ENCODE measurements around the gene UVSSA.
A peak's percentile ranks its signal among the peaks of the same experiment; 100 is the strongest.

The UVSSA gene

GRCh38 chr4:1351854-1352566, 5.0 kb downstream of the UVSSA start:
- peak; percentile 89 for DNase-seq

GRCh38 chr4:1352567-1352900, 5.5 kb downstream of the UVSSA start:
- DNase-seq = no peak

- DNase-seq = no peak
These were observed 6.4 kb downstream of the UVSSA start for GRCh38 chr4:1353186-1354055.

GRCh38 chr4:1354136-1354982, 7.4 kb downstream of the UVSSA start:
- no peak for DNase-seq

GRCh38 chr4:1354983-1355275, 7.9 kb downstream of the UVSSA start:
- DNase-seq = no peak

- no peak for DNase-seq
These were observed 8.4 kb downstream of the UVSSA start for GRCh38 chr4:1355378-1355777.

GRCh38 chr4:1356181-1356998, 9.4 kb downstream of the UVSSA start:
- DNase-seq = peak; percentile 36

- no peak for DNase-seq
These were observed 10.6 kb downstream of the UVSSA start for GRCh38 chr4:1357356-1358248.

- DNase-seq = no peak
These were observed 11.6 kb downstream of the UVSSA start for GRCh38 chr4:1358421-1359143.

- DNase-seq = no peak
These were observed 12.1 kb downstream of the UVSSA start for GRCh38 chr4:1359144-1359501.

GRCh38 chr4:1359976-1360375, 13.0 kb downstream of the UVSSA start:
- DNase-seq = no peak

- no peak for DNase-seq
These were observed 13.6 kb downstream of the UVSSA start for GRCh38 chr4:1360423-1361283.

- no peak for DNase-seq
These were observed 14.4 kb downstream of the UVSSA start for GRCh38 chr4:1361431-1361830.

- no peak for DNase-seq
These were observed 15.0 kb downstream of the UVSSA start for GRCh38 chr4:1362046-1362445.

- DNase-seq = no peak
These were observed 15.5 kb downstream of the UVSSA start for GRCh38 chr4:1362521-1362920.

GRCh38 chr4:1363513-1363912, 16.5 kb downstream of the UVSSA start:
- DNase-seq = no peak

- DNase-seq = no peak
These were observed 17.2 kb downstream of the UVSSA start for GRCh38 chr4:1364217-1364616.

- no peak for DNase-seq
These were observed 17.7 kb downstream of the UVSSA start for GRCh38 chr4:1364748-1365147.

GRCh38 chr4:1365271-1366178, 18.5 kb downstream of the UVSSA start:
- DNase-seq = no peak
